GM13977 (cell line): Measurements from ENCODE around the gene GRAP2.

Experiments used
- DNase-seq: peaks from one replicate; pipeline ENCODE4 v3.0.0; 2012; ENCODE audit warnings: low spot score
- CTCF ChIP-seq: IDR thresholded peaks from 2 replicates; pipeline ENCODE4 v1.5.1; 2012; ENCODE audit warnings: mild to moderate bottlenecking, control low read depth; ENCODE audit not compliant: insufficient read depth; ENCODE audit errors: extremely low read depth, missing control alignments
- in situ Hi-C: fragments of 300-500 bp; cut with MboI; formaldehyde crosslinking; loops from one replicate; pipeline ENCODE4 v1.12.0; 2022; ENCODE audit warnings: low sequenced_read_pairs, low pct_unique_long_range_greater_than_20kb, mixed read lengths, inconsistent platforms; ENCODE audit not compliant: unreplicated experiment

GRAP2 gene

GRCh38 chr22:40001800-40002577 is 101.1 kb downstream of the GRAP2 start:
- in situ Hi-C loops = no loop called here

GRCh38 chr22:40002935-40003715 is 102.2 kb downstream of the GRAP2 start:
- TF ChIP-seq CTCF = no peak
- no peak for DNase-seq
- in situ Hi-C loops = no loop called here

More at GRCh38 chr22:40001800-40002577, 101.1 kb downstream of the GRAP2 start:
- DNase-seq = no peak
- no peak for TF ChIP-seq CTCF

GRCh38 chr22:40004836-40005235 is 104.0 kb downstream of the GRAP2 start:
- TF ChIP-seq CTCF = no peak
- no peak for DNase-seq
- in situ Hi-C loops = no loop called here

- no peak for DNase-seq
- in situ Hi-C loops = no loop called here
- no peak for TF ChIP-seq CTCF
Measured at GRCh38 chr22:40006641-40007040, 105.8 kb downstream of the GRAP2 start.

- in situ Hi-C loops = no loop called here
Measured at GRCh38 chr22:40007853-40008710, 107.2 kb downstream of the GRAP2 start.

More at GRCh38 chr22:40007853-40008710, 107.2 kb downstream of the GRAP2 start:
- DNase-seq = no peak
- no peak for TF ChIP-seq CTCF
